ENCODE measurements around the gene JUND. TPM values are rescaled to one million over a fixed set of nuclear protein-coding genes. Genes with fewer than 3 reads are reported as not detected.

The JUND gene
- total and polyA plus RNA-seq, 4 donors: 161 to 290 (median 207) TPM

DNA sequence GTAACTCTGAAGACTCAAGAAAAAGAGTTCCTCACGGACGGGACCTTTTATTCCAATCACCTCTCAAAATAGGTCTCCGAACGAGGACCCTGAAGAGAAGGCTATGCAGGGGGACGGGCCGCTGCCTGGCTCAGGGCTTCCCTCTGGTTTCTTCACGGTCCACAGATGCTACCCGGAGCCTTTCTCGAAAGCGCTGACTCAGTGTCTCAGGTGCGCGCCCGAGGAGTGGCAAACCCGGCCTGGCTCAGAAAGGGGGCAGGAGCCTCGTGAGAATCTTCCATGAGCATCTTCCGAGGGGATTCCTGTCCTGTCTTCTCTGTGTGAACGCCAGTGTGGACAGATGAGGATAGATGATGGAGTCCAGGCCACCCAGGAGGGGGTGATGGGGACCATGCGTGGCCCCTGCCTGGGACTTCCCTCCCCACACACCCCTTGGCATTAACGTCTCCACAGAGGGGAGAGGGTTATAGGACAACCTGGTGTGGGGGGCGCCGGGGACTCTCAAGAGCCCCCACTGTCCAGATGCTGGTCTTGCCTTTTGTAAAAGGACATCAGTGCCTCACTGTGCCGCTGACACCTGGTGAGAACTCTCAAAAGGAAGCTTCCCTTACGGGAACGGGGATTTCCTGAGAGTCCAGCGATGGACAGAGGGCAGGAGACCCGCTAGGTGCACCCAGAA, 24.9 kb upstream of the JUND start:
- ATAC-seq (ENCODE audit: insufficient read depth, low FRiP score): no peak
- H3K9ac ChIP-seq (ENCODE audit: insufficient read depth in 1 of 2, low read length in 2 of 2): no peak overlapping the region

DNA sequence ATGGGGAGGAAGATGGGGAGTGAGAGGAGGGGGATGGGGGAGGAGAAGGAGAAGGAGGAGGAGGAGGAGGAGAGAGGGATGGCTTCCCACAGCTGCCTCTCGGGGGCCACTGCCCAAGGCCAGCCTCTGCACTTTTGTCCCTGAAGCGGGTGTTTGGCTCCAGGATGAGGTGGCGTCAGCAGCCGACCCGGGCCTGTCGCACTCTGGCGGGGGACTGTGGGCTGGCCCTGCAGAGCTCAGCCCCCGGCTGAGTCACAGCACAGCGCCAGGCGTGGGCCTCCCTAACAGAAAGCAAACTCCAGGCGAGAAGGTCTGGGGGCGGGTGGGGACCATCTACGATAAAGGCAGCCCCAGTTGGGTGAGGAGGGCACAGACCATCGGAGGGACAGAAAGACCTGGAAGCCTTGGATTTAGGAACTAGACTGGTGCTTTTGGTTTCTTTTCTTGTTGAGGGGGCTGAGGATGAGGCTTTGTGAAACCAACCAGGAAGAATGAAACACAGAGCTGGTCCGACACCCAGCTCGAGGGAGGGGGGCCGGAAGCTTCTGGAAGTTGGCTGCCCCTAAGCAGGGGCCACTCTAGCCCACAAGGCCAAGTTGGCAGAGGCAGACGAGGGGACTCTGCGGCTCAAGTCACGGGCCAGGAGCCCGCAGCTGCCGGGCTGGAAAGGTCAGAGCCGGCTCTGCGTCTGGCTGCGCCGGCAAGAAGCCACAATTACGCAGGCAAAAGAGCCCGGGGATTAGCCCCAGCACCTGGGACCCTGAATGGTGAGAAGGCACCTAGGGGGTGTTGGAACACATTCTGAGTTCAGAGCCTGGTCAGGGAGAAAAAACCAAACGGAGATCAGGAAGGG, 23.3 kb upstream of the JUND start:
- Histone ChIP-seq H3K27me3 (ENCODE audit: control insufficient read depth in 3 of 3, insufficient read depth in 3 of 3, low read length in 2 of 3) (no peaks in the 10 kb centered on the region), H3K36me3 (ENCODE audit: control insufficient read depth in 4 of 4, insufficient read depth in 4 of 4, low read length in 4 of 4) (peaks cover 0 to 16% (median 2%) of the 10 kb centered on the region in 4 donors), H3K9ac (ENCODE audit: insufficient read depth in 1 of 2, low read length in 2 of 2) (peak overlapping the region; percentile 8 to 60), H3K9me3 (ENCODE audit: control insufficient read depth in 4 of 4, insufficient read depth in 3 of 4, low read length in 3 of 4) (no peaks in the 10 kb centered on the region), H3K27ac (ENCODE audit: low read depth in 1 of 2, low read length in 1 of 2) (peak overlapping the region; percentile 96 to 99), H3K4me3 (peak overlapping the region; percentile 10), H3K4me1 (ENCODE audit: control insufficient read depth in 5 of 5, insufficient read depth in 5 of 5, low read length in 5 of 5) (peaks cover 0 to 32% (median 13%) of the 10 kb centered on the region in 5 donors)
- WGBS, 2 donors: 1 to 2% methylated on average over 29 of the region's 29 CpGs
- TF ChIP-seq, protein P1, sequence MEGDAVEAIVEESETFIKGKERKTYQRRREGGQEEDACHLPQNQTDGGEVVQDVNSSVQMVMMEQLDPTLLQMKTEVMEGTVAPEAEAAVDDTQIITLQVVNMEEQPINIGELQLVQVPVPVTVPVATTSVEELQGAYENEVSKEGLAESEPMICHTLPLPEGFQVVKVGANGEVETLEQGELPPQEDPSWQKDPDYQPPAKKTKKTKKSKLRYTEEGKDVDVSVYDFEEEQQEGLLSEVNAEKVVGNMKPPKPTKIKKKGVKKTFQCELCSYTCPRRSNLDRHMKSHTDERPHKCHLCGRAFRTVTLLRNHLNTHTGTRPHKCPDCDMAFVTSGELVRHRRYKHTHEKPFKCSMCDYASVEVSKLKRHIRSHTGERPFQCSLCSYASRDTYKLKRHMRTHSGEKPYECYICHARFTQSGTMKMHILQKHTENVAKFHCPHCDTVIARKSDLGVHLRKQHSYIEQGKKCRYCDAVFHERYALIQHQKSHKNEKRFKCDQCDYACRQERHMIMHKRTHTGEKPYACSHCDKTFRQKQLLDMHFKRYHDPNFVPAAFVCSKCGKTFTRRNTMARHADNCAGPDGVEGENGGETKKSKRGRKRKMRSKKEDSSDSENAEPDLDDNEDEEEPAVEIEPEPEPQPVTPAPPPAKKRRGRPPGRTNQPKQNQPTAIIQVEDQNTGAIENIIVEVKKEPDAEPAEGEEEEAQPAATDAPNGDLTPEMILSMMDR (IDR thresholded peaks at IDR 0.05; ENCODE audit: control extremely low read depth, extremely low read depth): no peak
- DNase-seq (peak; percentile 88 to 91 (median 89)), ATAC-seq (ENCODE audit: insufficient read depth, low FRiP score) (peak; percentile 83)

More for the DNA sequence above, 24.9 kb upstream of the JUND start:
- peaks cover 0 to 32% (median 13%) of the 10 kb centered on the region in 5 donors for H3K4me1 ChIP-seq (ENCODE audit: control insufficient read depth in 5 of 5, insufficient read depth in 5 of 5, low read length in 5 of 5)
- WGBS, 2 donors: 82% methylated on average over 26 of the region's 26 CpGs
- no peak for DNase-seq
- H3K9me3 ChIP-seq (ENCODE audit: control insufficient read depth in 4 of 4, insufficient read depth in 3 of 4, low read length in 3 of 4): no peaks in the 10 kb centered on the region
- no peaks in the 10 kb centered on the region for H3K27me3 ChIP-seq (ENCODE audit: control insufficient read depth in 3 of 3, insufficient read depth in 3 of 3, low read length in 2 of 3)
- H3K36me3 ChIP-seq (ENCODE audit: control insufficient read depth in 4 of 4, insufficient read depth in 4 of 4, low read length in 4 of 4): peaks cover 0 to 26% (median 5%) of the 10 kb centered on the region in 4 donors
- H3K4me3 ChIP-seq: no peak overlapping the region
- TF ChIP-seq, protein P1 (IDR thresholded peaks at IDR 0.05; ENCODE audit: control extremely low read depth, extremely low read depth): no peak
- peak overlapping the region in 1 of 2 donors; percentile 61 for H3K27ac ChIP-seq (ENCODE audit: low read depth in 1 of 2, low read length in 1 of 2)

DNA sequence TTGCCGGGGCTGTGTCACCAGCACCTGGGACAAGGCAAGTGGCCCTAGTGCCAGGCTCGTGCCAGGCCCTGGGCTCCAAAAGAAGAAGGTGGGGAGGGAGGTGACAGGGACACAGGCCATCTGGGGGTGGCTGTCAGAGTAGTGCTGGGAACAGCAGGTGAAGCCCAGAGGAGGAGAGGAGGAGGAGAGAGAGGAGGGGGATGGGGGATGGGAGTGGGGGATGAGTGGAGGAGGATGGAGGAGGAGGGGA, 22.7 kb upstream of the JUND start:
- TF ChIP-seq, protein P1 (IDR thresholded peaks at IDR 0.05; ENCODE audit: control extremely low read depth, extremely low read depth): no peak
- DNase-seq (no peak), ATAC-seq (ENCODE audit: insufficient read depth, low FRiP score) (no peak)
- Histone ChIP-seq H3K27me3 (ENCODE audit: control insufficient read depth in 3 of 3, insufficient read depth in 3 of 3, low read length in 2 of 3) (no peaks in the 10 kb centered on the region), H3K4me3 (no peak overlapping the region), H3K27ac (ENCODE audit: low read depth in 1 of 2, low read length in 1 of 2) (peak overlapping the region; percentile 96 to 99), H3K4me1 (ENCODE audit: control insufficient read depth in 5 of 5, insufficient read depth in 5 of 5, low read length in 5 of 5) (peaks cover 0 to 32% (median 13%) of the 10 kb centered on the region in 5 donors), H3K36me3 (ENCODE audit: control insufficient read depth in 4 of 4, insufficient read depth in 4 of 4, low read length in 4 of 4) (peaks cover 0 to 11% (median 2%) of the 10 kb centered on the region in 4 donors), H3K9ac (ENCODE audit: insufficient read depth in 1 of 2, low read length in 2 of 2) (no peak overlapping the region), H3K9me3 (ENCODE audit: control insufficient read depth in 4 of 4, insufficient read depth in 3 of 4, low read length in 3 of 4) (no peaks in the 10 kb centered on the region)
- 3 to 12% methylated on average over 2 of the region's 2 CpGs for WGBS, 2 donors
